CD4-positive, alpha-beta memory T cell (primary cell): ENCODE results near the gene PHF5A. TPM values are rescaled to one million over a fixed set of nuclear protein-coding genes. Genes with fewer than 3 reads are reported as not detected.
A peak's percentile ranks its signal among the peaks of the same experiment; 100 is the strongest.
"Not testable (repeated sequence)": the region's sequence is repeated elsewhere in the genome, so short reads cannot be mapped to it uniquely, and the experiment has no call there.

ENCODE experiments used
- CTCF ChIA-PET: fragments of 350-600 bp; sonication (Branson Sonifier 250); formaldehyde crosslinking; loops from one replicate; lab custom pipeline; 2021; ENCODE audit warnings: inconsistent platforms; ENCODE audit not compliant: partially characterized antibody; lab: Charles Lee
- POLR2A ChIA-PET: fragments of 350-600 bp; sonication (Branson Sonifier 250); formaldehyde crosslinking; loops from one replicate; lab custom pipeline; 2021; ENCODE audit not compliant: partially characterized antibody; lab: Charles Lee
- DNase-seq, 5 donors: peaks; one replicate each; pipeline versions ENCODE4 v3.0.0 to v3.0.0-alpha.2; 2020 to 2022; ENCODE audit warnings: mixed read lengths in 1 of 5
- H3K27ac ChIP-seq: one replicate; pipeline ENCODE4 v1.7.0; 2013; ENCODE audit warnings: low read depth, low read length
- H3K27me3 ChIP-seq: 2 replicates; pipeline ENCODE4 v1.7.0; 2013; ENCODE audit warnings: mild to moderate bottlenecking, low read length, moderate library complexity; ENCODE audit not compliant: insufficient read depth
- H3K36me3 ChIP-seq: 2 replicates; pipeline ENCODE4 v1.7.0; 2013; ENCODE audit warnings: mild to moderate bottlenecking, low read length, moderate library complexity; ENCODE audit not compliant: insufficient read depth
- H3K4me1 ChIP-seq: 2 replicates; pipeline ENCODE4 v1.7.0; 2013; ENCODE audit warnings: mild to moderate bottlenecking, low read length, moderate library complexity; ENCODE audit not compliant: insufficient read depth
- H3K4me3 ChIP-seq, 2 donors: one replicate each; pipeline ENCODE4 v1.7.0; 2013; ENCODE audit warnings: low read length in 2 of 2, mild to moderate bottlenecking in 1 of 2
- H3K9me3 ChIP-seq, 2 donors: one replicate each; pipeline ENCODE4 v1.7.0; 2013; ENCODE audit warnings: low read length in 2 of 2, control low read depth in 1 of 2; ENCODE audit not compliant: control insufficient read depth in 1 of 2
- H3K27ac Mint-ChIP-seq, 7 donors: one replicate each; pipeline ENCODE4 v1.8.0; 2020 to 2021; ENCODE audit warnings: mixed read lengths in 7 of 7, mild to moderate bottlenecking in 6 of 7, inconsistent platforms in 3 of 7, moderate library complexity in 3 of 7
- H3K27me3 Mint-ChIP-seq, 2 donors: one replicate each; pipeline ENCODE4 v1.8.0; 2020 to 2021; ENCODE audit warnings: mixed read lengths in 2 of 2
- H3K36me3 Mint-ChIP-seq, 2 donors: one replicate each; pipeline ENCODE4 v1.8.0; 2020 to 2021; ENCODE audit warnings: mixed read lengths in 2 of 2, inconsistent platforms in 1 of 2, mild to moderate bottlenecking in 1 of 2
- H3K4me1 Mint-ChIP-seq, 4 donors: one replicate each; pipeline ENCODE4 v1.8.0; 2020 to 2021; ENCODE audit warnings: mixed read lengths in 4 of 4, mild to moderate bottlenecking in 1 of 4
- H3K4me3 Mint-ChIP-seq, 8 donors: one replicate each; pipeline ENCODE4 v1.8.0; 2020 to 2021; ENCODE audit warnings: mixed read lengths in 8 of 8, mild to moderate bottlenecking in 7 of 8, moderate library complexity in 6 of 8, inconsistent platforms in 3 of 8
- H3K9me3 Mint-ChIP-seq, 8 donors: one replicate each; pipeline ENCODE4 v1.8.0; 2020 to 2021; ENCODE audit warnings: mixed read lengths in 8 of 8, mild to moderate bottlenecking in 5 of 8, inconsistent platforms in 3 of 8, moderate library complexity in 1 of 8
- intact Hi-C: fragments of 100-400 bp; cut with micrococcal nuclease; formaldehyde crosslinking; loops from one replicate; pipeline ENCODE4 v1.15.1; 2023
- polyA plus RNA-seq, 2 donors: library from polyadenylated mRNA; unstranded; fragments of 300-500 nt; fragmentation: Illumina TruSeq; gene quantifications; one replicate each; pipeline ENCODE4 v1.2.3, GENCODE V29; 2021
- total RNA-seq, 2 experiments: library from RNA; stranded (reverse); gene quantifications; one replicate each; pipeline ENCODE4 v1.2.3, GENCODE V29; 2021

PHF5A gene
- total and polyA plus RNA-seq, 4 experiments from 2014 or later: 19.7 to 39.2 (median 34.6) TPM

GRCh38 chr22:41470886-41471285 lies 2.4 kb upstream of the PHF5A start:
- peaks cover 15 to 35% of the 10 kb centered on the region in 2 donors for H3K36me3 Mint-ChIP-seq
- H3K4me1 Mint-ChIP-seq: peaks cover 26 to 50% (median 43%) of the 10 kb centered on the region in 4 donors

GRCh38 chr22:41469218-41469851 lies 843 bp upstream of the PHF5A start:
- Mint-ChIP-seq H3K36me3 (peaks cover 20 to 45% of the 10 kb centered on the region in 2 donors), H3K9me3 (no peaks in the 10 kb centered on the region), H3K4me1 (peaks cover 30 to 56% (median 48%) of the 10 kb centered on the region in 4 donors), H3K27me3 (no peaks in the 10 kb centered on the region), H3K4me3 (peak overlapping the region; percentile 86 to 95 (median 92)), H3K27ac (peak overlapping the region; percentile 96 to 100 (median 99))
- intact Hi-C loops: loop anchor here (1.0 to 5.0 kb wide), 4 partner anchors 75 to 519 kb away; partner anchors contain the start of genes POLR3H, RANGAP1 and RBX1
- Histone ChIP-seq H3K27ac (peak overlapping the region; percentile 89), H3K27me3 (no peaks in the 10 kb centered on the region), H3K36me3 (peaks cover 32% of the 10 kb centered on the region), H3K4me3 (peak overlapping the region; percentile 67 to 90), H3K9me3 (no peaks in the 10 kb centered on the region), H3K4me1 (peaks cover 28% of the 10 kb centered on the region)
- CTCF ChIA-PET: interaction anchor here (1.2 to 3.1 kb wide), 4 partner anchors 9 to 67 kb away, joined by 3 to 15 read pairs (median 8); partner anchors contain the start of gene TOB2
- no peak for DNase-seq
- POLR2A ChIA-PET: interaction anchor here (0.9 to 8.2 kb wide), 26 partner anchors 8 to 613 kb away, joined by 3 to 261 read pairs (median 5); partner anchors contain the start of genes CCDC134, DESI1, MEI1 and PMM1

More at GRCh38 chr22:41470886-41471285, 2.4 kb upstream of the PHF5A start:
- Histone ChIP-seq H3K4me1 (peaks cover 28% of the 10 kb centered on the region), H3K27me3 (no peaks in the 10 kb centered on the region), H3K27ac (no peak overlapping the region), H3K4me3 (no peak overlapping the region), H3K36me3 (peaks cover 20% of the 10 kb centered on the region), H3K9me3 (no peaks in the 10 kb centered on the region)
- intact Hi-C loops: no loop called here
- H3K27me3 Mint-ChIP-seq: no peaks in the 10 kb centered on the region
- ChIA-PET CTCF (interaction anchor here (1.3 kb wide), 1 partner anchor 67 kb away, joined by 5 read pairs; no protein-coding TSS in a partner anchor), POLR2A (interaction anchor here (0.7 to 8.2 kb wide), 2 partner anchors 22 to 89 kb away, joined by 3 to 261 read pairs; partner anchors contain the start of genes TEF and TOB2)
- no peak for DNase-seq
- H3K9me3 Mint-ChIP-seq: no peaks in the 10 kb centered on the region
- H3K4me3 Mint-ChIP-seq: peak overlapping the region in 7 of 8 donors; percentile 17 to 95 (median 52)
- H3K27ac Mint-ChIP-seq: peak overlapping the region; percentile 35 to 100 (median 81)

DNA sequence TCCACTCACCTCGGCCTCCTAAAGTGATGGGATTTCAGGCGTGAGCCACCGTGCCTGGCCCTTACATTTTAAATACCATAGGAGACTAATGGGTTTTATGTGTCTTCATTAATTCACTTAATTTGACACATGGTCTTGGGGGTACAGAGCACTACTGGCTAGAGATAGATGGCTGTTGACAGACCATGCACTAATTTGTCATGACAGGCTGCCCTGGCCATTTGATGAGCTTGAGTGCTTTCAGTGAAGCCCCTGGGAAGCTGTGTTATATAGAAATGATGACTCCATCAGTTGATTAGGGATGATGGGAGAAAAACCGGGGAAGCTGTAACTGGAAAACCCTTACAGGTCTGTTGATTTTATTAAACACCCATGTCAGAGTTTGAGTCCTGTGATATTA lies 6.6 kb downstream of the PHF5A start:
- H3K27ac ChIP-seq: no peak overlapping the region
- no peaks in the 10 kb centered on the region for H3K27me3 ChIP-seq
- H3K9me3 ChIP-seq: no peaks in the 10 kb centered on the region
- peaks cover 7 to 12% (median 9%) of the 10 kb centered on the region in 4 donors for H3K4me1 Mint-ChIP-seq
- no peak overlapping the region for H3K4me3 Mint-ChIP-seq
- no peak for DNase-seq
- H3K36me3 Mint-ChIP-seq: peaks cover 30 to 48% of the 10 kb centered on the region in 2 donors
- POLR2A ChIA-PET: interaction anchor here (2.7 to 3.3 kb wide), 2 partner anchors 13 to 16 kb away, joined by 12 to 24 read pairs; partner anchors contain the start of gene TOB2
- intact Hi-C loops: no loop called here
- no peaks in the 10 kb centered on the region for H3K27me3 Mint-ChIP-seq
- H3K4me3 ChIP-seq: no peak overlapping the region
- peak overlapping the region in 1 of 7 donors; percentile 74 for H3K27ac Mint-ChIP-seq
- CTCF ChIA-PET: interaction anchor here (1.0 to 2.9 kb wide), 2 partner anchors 14 to 59 kb away, joined by 3 to 15 read pairs; no protein-coding TSS in a partner anchor
- H3K4me1 ChIP-seq: peaks cover 2% of the 10 kb centered on the region
- H3K36me3 ChIP-seq: peaks cover 62% of the 10 kb centered on the region
- no peaks in the 10 kb centered on the region for H3K9me3 Mint-ChIP-seq

GRCh38 chr22:41460071-41460470 lies 8.4 kb downstream of the PHF5A start:
- H3K27ac Mint-ChIP-seq: peak overlapping the region in 2 of 7 donors; percentile 12 to 13
- peaks cover 46% of the 10 kb centered on the region for H3K36me3 ChIP-seq
- POLR2A ChIA-PET: interaction anchor here (2.7 to 3.3 kb wide), 2 partner anchors 11 to 14 kb away, joined by 12 to 24 read pairs; partner anchors contain the start of gene TOB2
- CTCF ChIA-PET: interaction anchor here (1.2 kb wide), 1 partner anchor 9 kb away, joined by 3 read pairs; the partner anchor contains the start of genes ACO2 and PHF5A
- H3K27ac ChIP-seq, H3K4me3 ChIP-seq, H3K4me3 Mint-ChIP-seq, H3K9me3 Mint-ChIP-seq, intact Hi-C loops, H3K27me3 Mint-ChIP-seq, DNase-seq, H3K4me1 ChIP-seq, H3K27me3 ChIP-seq, H3K9me3 ChIP-seq: not testable (repeated sequence)
- H3K36me3 Mint-ChIP-seq: peaks cover 30 to 41% of the 10 kb centered on the region in 2 donors
- H3K4me1 Mint-ChIP-seq: peaks cover 5 to 11% (median 7%) of the 10 kb centered on the region in 4 donors

- CTCF ChIA-PET: interaction anchor here (1.2 kb wide), 1 partner anchor 9 kb away, joined by 3 read pairs; the partner anchor contains the start of genes ACO2 and PHF5A
- Histone ChIP-seq H3K4me1 (no peaks in the 10 kb centered on the region), H3K27me3 (no peaks in the 10 kb centered on the region), H3K9me3 (no peaks in the 10 kb centered on the region), H3K36me3 (peaks cover 40% of the 10 kb centered on the region), H3K27ac (no peak overlapping the region), H3K4me3 (no peak overlapping the region)
- intact Hi-C loops: no loop called here
- Mint-ChIP-seq H3K27ac (no peak overlapping the region), H3K4me1 (peaks cover 2 to 6% (median 3%) of the 10 kb centered on the region in 4 donors), H3K4me3 (no peak overlapping the region), H3K9me3 (no peaks in the 10 kb centered on the region), H3K36me3 (peaks cover 26 to 35% of the 10 kb centered on the region in 2 donors), H3K27me3 (no peaks in the 10 kb centered on the region)
- POLR2A ChIA-PET: interaction anchor here (1.5 kb wide), 1 partner anchor 14 kb away, joined by 5 read pairs; no protein-coding TSS in a partner anchor
- DNase-seq: no peak
These were observed 9.1 kb downstream of the PHF5A start for GRCh38 chr22:41459431-41459830.

- H3K4me3 Mint-ChIP-seq: no peak overlapping the region
- peak overlapping the region in 4 of 7 donors; percentile 10 to 58 (median 56) for H3K27ac Mint-ChIP-seq
- H3K27ac ChIP-seq: no peak overlapping the region
These were observed 10.2 kb downstream of the PHF5A start for GRCh38 chr22:41458161-41458728.

More at GRCh38 chr22:41458161-41458728, 10.2 kb downstream of the PHF5A start:
- peaks cover 0 to 3% (median under 1%) of the 10 kb centered on the region in 4 donors for H3K4me1 Mint-ChIP-seq
- intact Hi-C loops: no loop called here
- H3K36me3 Mint-ChIP-seq: peaks cover 19 to 27% of the 10 kb centered on the region in 2 donors
- H3K27me3 Mint-ChIP-seq: no peaks in the 10 kb centered on the region
- POLR2A ChIA-PET: interaction anchor here (0.9 to 1.5 kb wide), 3 partner anchors 9 to 13 kb away, joined by 3 to 5 read pairs (median 4); partner anchors contain the start of genes ACO2 and PHF5A
- Histone ChIP-seq H3K9me3 (no peaks in the 10 kb centered on the region), H3K4me3 (no peak overlapping the region), H3K27me3 (no peaks in the 10 kb centered on the region), H3K4me1 (no peaks in the 10 kb centered on the region), H3K36me3 (peaks cover 30% of the 10 kb centered on the region)
- H3K9me3 Mint-ChIP-seq: peaks cover 0 to 1% (median 0%) of the 10 kb centered on the region in 8 donors
- no peak for DNase-seq
- CTCF ChIA-PET: no interaction called here
